Measurements from ENCODE around the gene GPR3.

DNA sequence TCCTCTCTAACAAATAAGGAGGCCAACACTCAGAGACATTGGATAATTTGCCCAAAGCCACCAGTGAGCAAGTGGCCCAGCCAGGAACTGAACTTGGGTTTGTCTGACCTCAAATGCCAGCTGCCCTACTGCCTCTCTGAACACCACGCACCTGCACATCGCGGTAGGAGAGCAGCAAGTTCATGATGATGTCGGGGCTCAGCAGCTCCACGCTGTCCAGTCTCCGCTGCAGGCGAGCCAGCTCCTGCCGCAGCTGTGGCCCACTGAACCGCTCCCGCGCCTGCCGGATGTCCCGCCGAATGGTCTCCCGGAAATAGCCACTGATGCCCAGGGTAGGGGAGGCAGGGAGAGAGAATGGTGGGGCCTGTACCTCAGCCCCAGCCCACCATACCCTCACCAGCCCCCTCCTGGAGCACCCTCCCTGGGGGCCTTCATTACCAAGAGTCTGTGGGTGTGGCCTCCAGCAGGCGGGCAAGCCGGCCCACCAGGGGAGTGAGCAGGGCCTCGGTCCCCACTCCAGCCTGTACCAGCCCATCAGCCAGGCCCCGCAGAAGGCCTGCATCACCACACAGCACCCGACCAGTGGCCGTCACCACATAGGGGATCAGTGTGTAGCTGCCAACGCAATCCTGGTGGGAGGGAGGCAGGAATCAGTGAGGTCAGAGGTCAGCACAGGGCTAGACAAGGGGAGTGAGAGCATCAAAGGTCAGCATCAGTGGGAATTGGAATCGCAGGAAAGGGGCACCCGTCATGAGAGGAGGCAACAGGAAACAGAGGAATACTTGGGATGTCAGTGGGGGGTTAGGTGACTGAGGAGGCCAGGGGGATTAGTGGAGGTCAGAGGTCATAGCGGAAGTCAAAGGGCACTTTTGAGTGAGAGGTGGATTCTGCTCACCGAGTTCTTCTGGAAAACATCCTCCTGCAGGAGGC, 28.4 kb upstream of the GPR3 start:
- no peak for TF ChIP-seq EGR1 (IDR thresholded peaks at IDR 0.05; ENCODE audit: borderline replicate concordance, low read depth, low read length)
- TF ChIP-seq, protein P1, sequence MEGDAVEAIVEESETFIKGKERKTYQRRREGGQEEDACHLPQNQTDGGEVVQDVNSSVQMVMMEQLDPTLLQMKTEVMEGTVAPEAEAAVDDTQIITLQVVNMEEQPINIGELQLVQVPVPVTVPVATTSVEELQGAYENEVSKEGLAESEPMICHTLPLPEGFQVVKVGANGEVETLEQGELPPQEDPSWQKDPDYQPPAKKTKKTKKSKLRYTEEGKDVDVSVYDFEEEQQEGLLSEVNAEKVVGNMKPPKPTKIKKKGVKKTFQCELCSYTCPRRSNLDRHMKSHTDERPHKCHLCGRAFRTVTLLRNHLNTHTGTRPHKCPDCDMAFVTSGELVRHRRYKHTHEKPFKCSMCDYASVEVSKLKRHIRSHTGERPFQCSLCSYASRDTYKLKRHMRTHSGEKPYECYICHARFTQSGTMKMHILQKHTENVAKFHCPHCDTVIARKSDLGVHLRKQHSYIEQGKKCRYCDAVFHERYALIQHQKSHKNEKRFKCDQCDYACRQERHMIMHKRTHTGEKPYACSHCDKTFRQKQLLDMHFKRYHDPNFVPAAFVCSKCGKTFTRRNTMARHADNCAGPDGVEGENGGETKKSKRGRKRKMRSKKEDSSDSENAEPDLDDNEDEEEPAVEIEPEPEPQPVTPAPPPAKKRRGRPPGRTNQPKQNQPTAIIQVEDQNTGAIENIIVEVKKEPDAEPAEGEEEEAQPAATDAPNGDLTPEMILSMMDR (IDR thresholded peaks at IDR 0.05; ENCODE audit: control extremely low read depth in 1 of 3, insufficient read depth in 1 of 3, low read depth in 1 of 3, low read length in 3 of 3), result no peak
- TF ChIP-seq POLR2A (IDR thresholded peaks at IDR 0.05; ENCODE audit: control extremely low read depth in 1 of 2, low read depth in 2 of 2, low read length in 2 of 2), result no peak
- TF ChIP-seq PHF8 (conservative IDR thresholded peaks at IDR 0.05; ENCODE audit: low read depth, low read length), result no peak
- TF ChIP-seq, protein P2, sequence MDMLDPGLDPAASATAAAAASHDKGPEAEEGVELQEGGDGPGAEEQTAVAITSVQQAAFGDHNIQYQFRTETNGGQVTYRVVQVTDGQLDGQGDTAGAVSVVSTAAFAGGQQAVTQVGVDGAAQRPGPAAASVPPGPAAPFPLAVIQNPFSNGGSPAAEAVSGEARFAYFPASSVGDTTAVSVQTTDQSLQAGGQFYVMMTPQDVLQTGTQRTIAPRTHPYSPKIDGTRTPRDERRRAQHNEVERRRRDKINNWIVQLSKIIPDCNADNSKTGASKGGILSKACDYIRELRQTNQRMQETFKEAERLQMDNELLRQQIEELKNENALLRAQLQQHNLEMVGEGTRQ (IDR thresholded peaks at IDR 0.05; ENCODE audit: low read length), result no peak
- TF ChIP-seq HDAC2 (IDR thresholded peaks at IDR 0.05; ENCODE audit: borderline replicate concordance in 1 of 2, low read depth in 2 of 2, low read length in 2 of 2), result no peak
- no peak for TF ChIP-seq RAD21 (IDR thresholded peaks at IDR 0.05 in 1 of 2, conservative IDR thresholded peaks at IDR 0.05 in 1 of 2; ENCODE audit: low read depth in 2 of 2, low read length in 2 of 2)
- TF ChIP-seq SUZ12 (IDR thresholded peaks at IDR 0.05; ENCODE audit: low read length), result no peak
- TF ChIP-seq, protein P3, sequence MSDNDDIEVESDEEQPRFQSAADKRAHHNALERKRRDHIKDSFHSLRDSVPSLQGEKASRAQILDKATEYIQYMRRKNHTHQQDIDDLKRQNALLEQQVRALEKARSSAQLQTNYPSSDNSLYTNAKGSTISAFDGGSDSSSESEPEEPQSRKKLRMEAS (IDR thresholded peaks at IDR 0.05), result no peak
- TF ChIP-seq FOSL1 (IDR thresholded peaks at IDR 0.05; ENCODE audit: insufficient read depth, low read depth, low read length), result no peak
- TF ChIP-seq, protein P4, sequence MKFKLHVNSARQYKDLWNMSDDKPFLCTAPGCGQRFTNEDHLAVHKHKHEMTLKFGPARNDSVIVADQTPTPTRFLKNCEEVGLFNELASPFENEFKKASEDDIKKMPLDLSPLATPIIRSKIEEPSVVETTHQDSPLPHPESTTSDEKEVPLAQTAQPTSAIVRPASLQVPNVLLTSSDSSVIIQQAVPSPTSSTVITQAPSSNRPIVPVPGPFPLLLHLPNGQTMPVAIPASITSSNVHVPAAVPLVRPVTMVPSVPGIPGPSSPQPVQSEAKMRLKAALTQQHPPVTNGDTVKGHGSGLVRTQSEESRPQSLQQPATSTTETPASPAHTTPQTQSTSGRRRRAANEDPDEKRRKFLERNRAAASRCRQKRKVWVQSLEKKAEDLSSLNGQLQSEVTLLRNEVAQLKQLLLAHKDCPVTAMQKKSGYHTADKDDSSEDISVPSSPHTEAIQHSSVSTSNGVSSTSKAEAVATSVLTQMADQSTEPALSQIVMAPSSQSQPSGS (IDR thresholded peaks at IDR 0.05; ENCODE audit: low read length), result no peak
- no peak for TF ChIP-seq JUN (IDR thresholded peaks at IDR 0.05; ENCODE audit: low read depth, low read length)

Data from H1 (cell line).